K562 (cell line): ENCODE results near the gene IRAK4. TPM values are rescaled to one million over a fixed set of nuclear protein-coding genes. Genes with fewer than 3 reads are reported as not detected.
A peak's percentile ranks its signal among the peaks of the same experiment; 100 is the strongest.

Source experiments
- ATAC-seq: fragments of 200-7000 bp; cut with Tn5 transposase; 3 replicates; pipeline ENCODE4 v1.9.1; 2020; ENCODE audit warnings: moderate library complexity
- BruUV-seq: library from RNA; stranded (reverse); fragments of 400-500 nt; replicated peaks from 2 replicates; lab custom pipeline; 2021; lab: Mats Ljungman, UMichigan
- CTCF ChIA-PET: fragments of 300-600 bp; formaldehyde crosslinking; extraction: SDS; loops from one replicate; lab custom pipeline; 2021; ENCODE audit warnings: low intra/inter-chr PET ratio; lab: Yijun Ruan, JAX
- POLR2A ChIA-PET: fragments of 300-600, 350-650 bp; sonication (Branson Sonifier 250); formaldehyde crosslinking; extraction: SDS; loops from one replicate; lab custom pipeline; 2021; ENCODE audit warnings: antibody characterized with exemption, inconsistent platforms; lab: Yijun Ruan, JAX
- DNase-seq, 4 experiments: peaks; one replicate each; pipeline versions ENCODE4 v3.0.0 to v3.0.0-alpha.2; 2011 to 2018; ENCODE audit warnings: low spot score in 3 of 4, mixed read lengths in 3 of 4; ENCODE audit errors: extremely low read depth in 1 of 4
- FAIRE-seq: peaks from 2 replicates; lab custom pipeline; 2011; peaks lifted over from hg19 to GRCh38; lab: Jason Lieb, UNC
- H2AFZ ChIP-seq: 2 replicates; pipeline ENCODE4 v1.6.0; 2011; ENCODE audit warnings: low read depth, low read length, control low read depth, inconsistent platforms
- H3K27ac ChIP-seq: fragments of 200-600 bp; 3 replicates; pipeline ENCODE4 v1.8.0; 2011; ENCODE audit warnings: low read depth, mild to moderate bottlenecking, control low read depth, inconsistent platforms, low read length, moderate library complexity, mixed read lengths; ENCODE audit errors: extremely low read depth
- H3K27me3 ChIP-seq, 2 experiments: fragments of 300-600 bp in 1 of 2; 2 replicates in 1 of 2; 3 replicates in 1 of 2; pipeline versions ENCODE4 v1.6.0 to v1.8.0; 2011; ENCODE audit warnings: inconsistent platforms in 2 of 2, low read length in 2 of 2, mild to moderate bottlenecking in 1 of 2, mixed read lengths in 1 of 2, moderate library complexity in 1 of 2; ENCODE audit not compliant: control insufficient read depth in 2 of 2, insufficient read depth in 2 of 2
- H3K36me3 ChIP-seq: fragments of 300-600 bp; 3 replicates; pipeline ENCODE4 v1.8.0; 2011; ENCODE audit warnings: mild to moderate bottlenecking, low read length, inconsistent platforms; ENCODE audit not compliant: control insufficient read depth, insufficient read depth
- H3K4me1 ChIP-seq, 2 experiments: fragments of 200-600 bp in 1 of 2; replicated peaks in 1 of 2; 2 replicates in 1 of 2; 3 replicates in 1 of 2; pipeline versions ENCODE4 v1.5.1 to v1.8.0; 2011; ENCODE audit warnings: inconsistent platforms in 2 of 2, low read length in 2 of 2, mild to moderate bottlenecking in 1 of 2, mixed read lengths in 1 of 2, moderate library complexity in 1 of 2; ENCODE audit not compliant: control insufficient read depth in 2 of 2, insufficient read depth in 2 of 2
- H3K4me2 ChIP-seq: 2 replicates; pipeline ENCODE4 v1.6.1; 2011; ENCODE audit warnings: low read length, control low read depth, inconsistent platforms, mixed read lengths; ENCODE audit not compliant: insufficient read depth
- H3K4me3 ChIP-seq: fragments of 200-600 bp; sonication (generic), shearing (Covaris generic); 2 replicates; pipeline ENCODE4 v1.5.1; 2016; ENCODE audit warnings: control low read depth, inconsistent platforms
- H3K79me2 ChIP-seq: fragments of 200-600 bp; 3 replicates; pipeline ENCODE4 v1.8.0; 2011; ENCODE audit warnings: low read length, inconsistent platforms; ENCODE audit not compliant: control insufficient read depth, insufficient read depth
- H3K9ac ChIP-seq, 2 experiments: 2 replicates each; pipeline versions ENCODE4 v1.6.0 to v1.6.1; 2011; ENCODE audit warnings: low read depth in 2 of 2, low read length in 2 of 2, control low read depth in 1 of 2, inconsistent platforms in 1 of 2, mild to moderate bottlenecking in 1 of 2, mixed read lengths in 1 of 2; ENCODE audit not compliant: insufficient read depth in 1 of 2
- H3K9me1 ChIP-seq: one replicate; pipeline ENCODE4 v1.6.0; 2011; ENCODE audit warnings: inconsistent platforms, mild to moderate bottlenecking, low read length, moderate library complexity; ENCODE audit not compliant: control insufficient read depth, insufficient read depth
- H3K9me3 ChIP-seq: replicated peaks from 2 replicates; pipeline ENCODE4 v1.5.1; 2011; ENCODE audit warnings: low read depth, low read length, inconsistent platforms; ENCODE audit not compliant: control insufficient read depth, insufficient read depth
- H4K20me1 ChIP-seq: replicated peaks from 2 replicates; pipeline ENCODE4 v1.6.1; 2011; ENCODE audit warnings: low read length, inconsistent platforms, mixed read lengths; ENCODE audit not compliant: control insufficient read depth, insufficient read depth
- ADNP ChIP-seq: fragments of 200-800 bp; sonication (Bioruptor generic); IDR thresholded peaks from 2 replicates; pipeline ENCODE4 v1.6.1; 2016; ENCODE audit warnings: missing genetic modification characterization, missing compliant biosample characterization
- BCOR ChIP-seq: fragments of 450-650 bp; IDR thresholded peaks from 2 replicates; pipeline ENCODE4 v1.6.1; 2016
- DDX20 ChIP-seq: fragments of 450-650 bp; IDR thresholded peaks from 2 replicates; pipeline ENCODE4 v1.6.1; 2016; ENCODE audit warnings: missing genetic modification characterization, low read depth, mild to moderate bottlenecking, missing compliant biosample characterization, moderate library complexity
- ETS2 ChIP-seq: IDR thresholded peaks from 2 replicates; pipeline ENCODE4 v1.6.1; 2016; ENCODE audit warnings: borderline replicate concordance, missing genetic modification characterization, mild to moderate bottlenecking, moderate library complexity, missing compliant biosample characterization; ENCODE audit not compliant: poor library complexity, severe bottlenecking
- FOXK2 ChIP-seq, 2 experiments: fragments of 450-650 bp; IDR thresholded peaks in 1 of 2; conservative IDR thresholded peaks in 1 of 2; 2 replicates each; pipeline ENCODE4 v1.6.1; 2016; ENCODE audit warnings: low read depth in 2 of 2, mild to moderate bottlenecking in 1 of 2
- KDM1A ChIP-seq, 2 experiments: fragments of 450-650 bp; IDR thresholded peaks; 2 replicates each; pipeline ENCODE4 v1.6.1; 2016; ENCODE audit warnings: mild to moderate bottlenecking in 2 of 2
- LEF1 ChIP-seq: fragments of 450-650 bp; IDR thresholded peaks from 2 replicates; pipeline ENCODE4 v1.6.1; 2016; ENCODE audit warnings: mild to moderate bottlenecking
- NR2F6 ChIP-seq: fragments of 450-650 bp; formaldehyde crosslinking; IDR thresholded peaks from 2 replicates; pipeline ENCODE4 v1.4.0; 2020; ENCODE audit warnings: mild to moderate bottlenecking
- POLR2AphosphoS5 ChIP-seq: IDR thresholded peaks from 2 replicates; pipeline ENCODE4 v1.6.1; 2011; ENCODE audit warnings: mild to moderate bottlenecking, low read depth, low read length, moderate library complexity; ENCODE audit not compliant: control insufficient read depth, insufficient read depth
- RBM25 ChIP-seq: fragments of 200-400 bp; formaldehyde crosslinking; IDR thresholded peaks from 2 replicates; pipeline ENCODE4 v1.6.1; 2018; ENCODE audit warnings: low read length, low read depth, moderate library complexity; ENCODE audit not compliant: severe bottlenecking
- WGBS: fragments of 100-300 bp; shearing (Covaris generic); methylation state at CpG from one replicate; pipeline ENCODE4 v1.1.6; 2016; ENCODE audit warnings: low coverage, mixed read lengths; ENCODE audit not compliant: insufficient coverage; ENCODE audit errors: missing lambda C conversion rate; 5-methylcytosine and 5-hydroxymethylcytosine counted together
- in situ Hi-C: fragments of 300-500 bp; cut with MboI; formaldehyde crosslinking; loops from 4 replicates; pipeline ENCODE4 v1.15.0; 2018; ENCODE audit warnings: inconsistent platforms, mixed read lengths
- intact Hi-C: fragments of 100-400 bp; cut with micrococcal nuclease; formaldehyde crosslinking; loops from 2 replicates; pipeline ENCODE4 v1.14.2; 2022
- polyA plus RNA-seq, 8 experiments: library from polyadenylated mRNA; depleted of rRNA in 4 of 8; stranded (reverse) in 5 of 8; unstranded in 3 of 8; fragments of >200 nt; fragmentation: Nextera tagmentation in 2 of 8; fragmentation: Illumina TruSeq in 1 of 8; extraction: Ambion mirVana in 2 of 8; extraction: Trizol in 1 of 8; gene quantifications; 2 replicates each; pipeline versions ENCODE4 v1.2.1 to v1.2.3, GENCODE V29; 2011 to 2014; ENCODE audit warnings: inconsistent platforms in 1 of 8, missing spikeins in 1 of 8
- total RNA-seq, 7 experiments: library from RNA; depleted of rRNA in 6 of 7; stranded (reverse); fragments of >200 nt in 6 of 7; fragmentation: Illumina TruSeq in 2 of 7; extraction: Trizol in 2 of 7; gene quantifications; 2 replicates each; pipeline versions ENCODE4 v1.2.1 to v1.2.3, GENCODE V29; 2011 to 2021; ENCODE audit warnings: low replicate concordance in 1 of 7

Gene IRAK4
- total and polyA plus RNA-seq, 9 of the 15 experiments (the other 6 are each of a cell fraction or from before 2014, with no cell fraction given), result 10.8 to 34.5 (median 16.0) TPM

DNA sequence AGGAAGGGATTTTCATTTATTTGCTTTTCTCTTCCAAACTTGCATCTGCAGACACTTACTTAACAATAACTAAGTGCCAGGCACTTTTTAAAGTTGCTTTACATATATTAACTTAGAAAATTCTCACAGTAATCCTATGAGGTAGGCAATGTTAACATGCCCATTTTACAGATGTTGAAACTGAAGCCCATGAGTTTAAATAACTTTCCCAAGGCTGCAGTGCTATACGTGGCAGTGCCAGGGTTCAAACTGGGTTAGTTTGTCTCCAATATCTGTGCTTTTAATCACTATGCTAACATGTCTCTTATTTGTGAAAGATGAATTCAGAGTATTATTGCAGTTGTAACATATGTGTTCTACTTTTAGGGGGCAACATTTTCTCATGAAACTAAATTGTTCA, 30.1 kb upstream of the IRAK4 start:
- in situ Hi-C loops, result no loop called here
- TF ChIP-seq NR2F6 (no peak), RBM25 (peak; percentile 80), KDM1A (IDR thresholded peaks at IDR 0.05) (no peak), LEF1 (no peak), BCOR (peak; percentile 34; the same call in 1 of the 2 replicates), ADNP (tag) (0 out of 2 replicates have a peak, but pooled peaks have one; percentile 21)
- no peaks in the 10 kb centered on the region for H3K79me2 ChIP-seq
- no TSS peak for BruUV-seq
- H3K9ac ChIP-seq, result no peak overlapping the region
- intact Hi-C loops, result loop anchor here (2.0 kb wide), 1 partner anchor 228 kb away; no protein-coding TSS in a partner anchor
- ATAC-seq, result no peak
- FAIRE-seq, result no peak
- no peaks in the 10 kb centered on the region for H3K4me1 ChIP-seq
- peaks cover 62% of the 10 kb centered on the region for H3K36me3 ChIP-seq
- no peak for DNase-seq
- peak overlapping the region; percentile 10; the same call in 1 of the 3 replicates for H3K27ac ChIP-seq
- H3K4me3 ChIP-seq, result no peak overlapping the region
- no peaks in the 10 kb centered on the region for H3K9me1 ChIP-seq
- ChIA-PET CTCF (no interaction called here), POLR2A (no interaction called here)
- no peaks in the 10 kb centered on the region for H4K20me1 ChIP-seq
- no peaks in the 10 kb centered on the region for H3K27me3 ChIP-seq
- 100% methylated on average over 1 of the region's 1 CpG for WGBS
- no peaks in the 10 kb centered on the region for H3K9me3 ChIP-seq
- H3K4me2 ChIP-seq, result no peak overlapping the region
- H2AFZ ChIP-seq, result no peak overlapping the region

DNA sequence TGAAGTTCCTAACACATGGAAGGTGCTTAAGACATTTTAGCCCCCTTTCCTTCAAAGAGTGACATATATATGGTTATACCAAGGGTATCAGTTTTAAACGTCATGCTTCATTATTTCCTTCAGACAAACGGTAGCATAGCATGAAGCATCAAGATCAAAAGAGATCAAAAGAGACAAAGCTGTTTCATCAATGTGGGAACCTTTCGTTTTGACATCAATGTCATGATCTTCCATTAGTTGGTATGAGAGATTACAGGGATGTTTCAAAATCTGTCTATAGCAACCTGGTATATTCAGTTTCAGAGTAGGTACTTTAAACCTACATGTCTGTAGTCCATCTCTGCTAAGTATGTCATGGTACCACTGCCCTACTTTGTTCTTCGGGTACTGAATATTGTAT, 28.5 kb upstream of the IRAK4 start:
- H3K79me2 ChIP-seq, result no peaks in the 10 kb centered on the region
- no peak overlapping the region for H3K4me2 ChIP-seq
- DNase-seq, result no peak
- H3K4me1 ChIP-seq, result no peaks in the 10 kb centered on the region
- no peak overlapping the region for H3K4me3 ChIP-seq
- H3K36me3 ChIP-seq, result peaks cover 71% of the 10 kb centered on the region
- 70% methylated on average over 4 of the region's 4 CpGs for WGBS
- H2AFZ ChIP-seq, result no peak overlapping the region
- H3K9ac ChIP-seq, result no peak overlapping the region
- no peak for FAIRE-seq
- ATAC-seq, result no peak
- no TSS peak for BruUV-seq
- no peaks in the 10 kb centered on the region for H3K27me3 ChIP-seq
- H3K27ac ChIP-seq, result no peak overlapping the region
- CTCF ChIA-PET, result no interaction called here
- no peaks in the 10 kb centered on the region for H4K20me1 ChIP-seq
- TF ChIP-seq POLR2AphosphoS5, result no peak
- TF ChIP-seq FOXK2 (conservative IDR thresholded peaks at IDR 0.05 in 1 of 2, IDR thresholded peaks at IDR 0.05 in 1 of 2; ENCODE audit: low read depth in 2 of 2), result no peak
- no peak for TF ChIP-seq ETS2 (tag)
- TF ChIP-seq DDX20, result no peak
- POLR2A ChIA-PET, result interaction anchor here (0.7 kb wide), 1 partner anchor 11 kb away, joined by 3 read pairs; no protein-coding TSS in a partner anchor
- in situ Hi-C loops, result loop anchor here (5.0 kb wide), 1 partner anchor 228 kb away; no protein-coding TSS in a partner anchor
- intact Hi-C loops, result loop anchor here (10.0 kb wide), 1 partner anchor 285 kb away; no protein-coding TSS in a partner anchor
- no peaks in the 10 kb centered on the region for H3K9me3 ChIP-seq
- no peaks in the 10 kb centered on the region for H3K9me1 ChIP-seq
